Activated CD4-positive, alpha-beta T cell treated with anti-CD3 and anti-CD28 coated beads for 1 hour (primary cell): ENCODE data around the gene CLIC1.

Experiments
- DNase-seq: peaks from one replicate; pipeline ENCODE4 v3.0.0-alpha.2; 2020

Gene CLIC1

GRCh38 chr6:31700740-31701401 lies 35.5 kb downstream of the CLIC1 start:
- no peak for DNase-seq

GRCh38 chr6:31697555-31697954 lies 38.8 kb downstream of the CLIC1 start:
- DNase-seq = no peak

- DNase-seq = no peak
Observed at GRCh38 chr6:31693535-31693934, 42.8 kb downstream of the CLIC1 start.

- no peak for DNase-seq
Observed at GRCh38 chr6:31692886-31693285, 43.4 kb downstream of the CLIC1 start.

GRCh38 chr6:31692353-31692752 lies 44.0 kb downstream of the CLIC1 start:
- DNase-seq = no peak

GRCh38 chr6:31691564-31692108 lies 44.7 kb downstream of the CLIC1 start:
- DNase-seq = no peak

- DNase-seq = no peak
Observed at GRCh38 chr6:31691078-31691463, 45.3 kb downstream of the CLIC1 start.

- DNase-seq = no peak
Observed at GRCh38 chr6:31690231-31691077, 45.9 kb downstream of the CLIC1 start.

- DNase-seq = no peak
Observed at GRCh38 chr6:31689249-31690110, 46.9 kb downstream of the CLIC1 start.

- DNase-seq = no peak
Observed at GRCh38 chr6:31687860-31688693, 48.3 kb downstream of the CLIC1 start.

- DNase-seq = no peak
Observed at GRCh38 chr6:31687321-31687720, 49.0 kb downstream of the CLIC1 start.

- DNase-seq = no peak
Observed at GRCh38 chr6:31686483-31686882, 49.8 kb downstream of the CLIC1 start.

- no peak for DNase-seq
Observed at GRCh38 chr6:31683591-31683990, 52.7 kb downstream of the CLIC1 start.

- DNase-seq = no peak
Observed at GRCh38 chr6:31681135-31681671, 55.1 kb downstream of the CLIC1 start.
